Gastrocnemius medialis (tissue), 4 donors: ENCODE measurements around the gene CCDC188.

Experiments used
- POLR2A ChIP-seq, 2 donors: fragments of 450-650 bp; IDR thresholded peaks; one replicate each; pipeline ENCODE4 v1.6.1; 2017; ENCODE audit warnings: antibody characterized with exemption in 2 of 2, mild to moderate bottlenecking in 2 of 2, moderate library complexity in 2 of 2
- TF ChIP-seq, protein P1 (sequence below), 5 experiments: fragments of 450-650 bp in 3 of 5; fragments of 200-600 bp in 2 of 5; sonication (generic) in 2 of 5; IDR thresholded peaks in 4 of 5; conservative IDR thresholded peaks in 1 of 5; 1 replicate in 4 of 5; 2 replicates in 1 of 5; pipeline ENCODE4 v1.5.1; 2016 to 2019; ENCODE audit warnings: antibody characterized with exemption in 5 of 5, mild to moderate bottlenecking in 3 of 5, moderate library complexity in 3 of 5

DNA sequence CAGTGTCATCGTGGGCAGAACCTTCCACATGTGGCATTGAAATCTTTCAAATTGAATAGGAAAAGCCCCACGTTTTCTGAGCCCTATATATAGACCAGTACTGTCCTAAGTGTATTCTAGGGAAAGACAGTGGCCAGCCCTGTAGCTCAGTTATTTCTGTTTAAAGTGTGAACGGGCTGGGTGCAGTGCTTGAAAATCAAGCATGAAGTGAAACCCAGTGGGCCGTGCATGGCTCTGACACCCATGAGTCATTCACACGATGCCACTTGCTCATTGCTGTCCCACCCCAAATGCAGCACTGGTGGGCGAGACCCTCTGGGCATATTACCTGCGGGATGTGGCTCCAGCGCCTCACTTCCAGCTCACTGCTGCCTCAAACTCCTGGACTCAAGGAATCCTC is 29.8 kb upstream of the CCDC188 start:
- TF ChIP-seq, protein P1, sequence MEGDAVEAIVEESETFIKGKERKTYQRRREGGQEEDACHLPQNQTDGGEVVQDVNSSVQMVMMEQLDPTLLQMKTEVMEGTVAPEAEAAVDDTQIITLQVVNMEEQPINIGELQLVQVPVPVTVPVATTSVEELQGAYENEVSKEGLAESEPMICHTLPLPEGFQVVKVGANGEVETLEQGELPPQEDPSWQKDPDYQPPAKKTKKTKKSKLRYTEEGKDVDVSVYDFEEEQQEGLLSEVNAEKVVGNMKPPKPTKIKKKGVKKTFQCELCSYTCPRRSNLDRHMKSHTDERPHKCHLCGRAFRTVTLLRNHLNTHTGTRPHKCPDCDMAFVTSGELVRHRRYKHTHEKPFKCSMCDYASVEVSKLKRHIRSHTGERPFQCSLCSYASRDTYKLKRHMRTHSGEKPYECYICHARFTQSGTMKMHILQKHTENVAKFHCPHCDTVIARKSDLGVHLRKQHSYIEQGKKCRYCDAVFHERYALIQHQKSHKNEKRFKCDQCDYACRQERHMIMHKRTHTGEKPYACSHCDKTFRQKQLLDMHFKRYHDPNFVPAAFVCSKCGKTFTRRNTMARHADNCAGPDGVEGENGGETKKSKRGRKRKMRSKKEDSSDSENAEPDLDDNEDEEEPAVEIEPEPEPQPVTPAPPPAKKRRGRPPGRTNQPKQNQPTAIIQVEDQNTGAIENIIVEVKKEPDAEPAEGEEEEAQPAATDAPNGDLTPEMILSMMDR (IDR thresholded peaks at IDR 0.05 in 4 of 5, conservative IDR thresholded peaks at IDR 0.05 in 1 of 5), result no peak
- TF ChIP-seq POLR2A (IDR thresholded peaks at IDR 0.05), result no peak
